IMR-90 (cell line): ENCODE measurements around the gene DOK1. TPM values are rescaled to one million over a fixed set of nuclear protein-coding genes. Genes with fewer than 3 reads are reported as not detected.
A peak's percentile ranks its signal among the peaks of the same experiment; 100 is the strongest.

Experiments used
- ATAC-seq: fragments of 200-7000 bp; cut with Tn5 transposase; 2 replicates; pipeline ENCODE4 v1.9.1; 2020; ENCODE audit warnings: low read depth, mild to moderate bottlenecking, moderate library complexity
- BruUV-seq: library from RNA; stranded (reverse); fragments of 400-500 nt; replicated peaks from 2 replicates; lab custom pipeline; 2021; lab: Mats Ljungman, UMichigan
- CTCF ChIA-PET: fragments of 300-600 bp; formaldehyde crosslinking; extraction: SDS; loops from one replicate; lab custom pipeline; 2021; ENCODE audit warnings: antibody characterized with exemption; lab: Yijun Ruan, JAX
- POLR2A ChIA-PET: fragments of 300-600 bp; sonication (Branson Sonifier 250); formaldehyde crosslinking; loops from one replicate; lab custom pipeline; 2022; ENCODE audit warnings: antibody characterized with exemption; ENCODE audit not compliant: unreplicated experiment; lab: Charles Lee
- DNase-seq: peaks from one replicate; pipeline ENCODE4 v3.0.0; 2013
- H2AFZ ChIP-seq: replicated peaks from 2 replicates; pipeline ENCODE3; 2013; ENCODE audit warnings: low read length, mild to moderate bottlenecking; ENCODE audit not compliant: poor library complexity
- H2AK5ac ChIP-seq: 2 replicates; pipeline ENCODE4 v1.6.1; 2013; ENCODE audit warnings: low read depth, low read length, inconsistent platforms
- H2AK9ac ChIP-seq: replicated peaks from 2 replicates; pipeline ENCODE3; 2013; ENCODE audit warnings: mild to moderate bottlenecking, low read depth, low read length, moderate library complexity; ENCODE audit not compliant: poor library complexity
- H2BK120ac ChIP-seq: 2 replicates; pipeline ENCODE4 v1.6.1; 2013; ENCODE audit warnings: low read depth, low read length, inconsistent platforms
- H2BK15ac ChIP-seq: 3 replicates; pipeline ENCODE4 v1.6.1; 2013; ENCODE audit warnings: low read depth, low read length, inconsistent platforms
- H2BK20ac ChIP-seq: 2 replicates; pipeline ENCODE4 v1.6.1; 2013; ENCODE audit warnings: low read depth, mild to moderate bottlenecking, inconsistent platforms, low read length, moderate library complexity
- H2BK5ac ChIP-seq: 2 replicates; pipeline ENCODE4 v1.6.1; 2013; ENCODE audit warnings: mild to moderate bottlenecking, low read depth, low read length, inconsistent platforms; ENCODE audit not compliant: poor library complexity, severe bottlenecking
- H3K14ac ChIP-seq: replicated peaks from 2 replicates; pipeline ENCODE4 v1.6.1; 2013; ENCODE audit warnings: low read depth, low read length, inconsistent platforms
- H3K18ac ChIP-seq: 2 replicates; pipeline ENCODE4 v1.6.1; 2013; ENCODE audit warnings: low read depth, low read length, control low read depth
- H3K23ac ChIP-seq: 2 replicates; pipeline ENCODE4 v1.6.1; 2013; ENCODE audit warnings: low read depth, low read length, inconsistent platforms
- H3K27ac ChIP-seq: 2 replicates; pipeline ENCODE4 v1.5.1; 2013; ENCODE audit warnings: mild to moderate bottlenecking, control low read depth, low read length; ENCODE audit not compliant: insufficient read depth
- H3K27me3 ChIP-seq: 2 replicates; pipeline ENCODE4 v1.6.1; 2013; ENCODE audit warnings: low read length; ENCODE audit not compliant: control insufficient read depth, insufficient read depth
- H3K36me3 ChIP-seq: 2 replicates; pipeline ENCODE4 v1.6.1; 2013; ENCODE audit warnings: low read length, mixed read lengths; ENCODE audit not compliant: control insufficient read depth, insufficient read depth
- H3K4ac ChIP-seq: 2 replicates; pipeline ENCODE4 v1.6.1; 2013; ENCODE audit warnings: low read depth, low read length, inconsistent platforms
- H3K4me1 ChIP-seq: 2 replicates; pipeline ENCODE4 v1.6.1; 2013; ENCODE audit warnings: low read length, mixed read lengths; ENCODE audit not compliant: control insufficient read depth, insufficient read depth
- H3K4me2 ChIP-seq: 2 replicates; pipeline ENCODE4 v1.6.1; 2013; ENCODE audit warnings: low read depth, mild to moderate bottlenecking, control low read depth, low read length, moderate library complexity
- H3K4me3 ChIP-seq: 2 replicates; pipeline ENCODE4 v1.5.1; 2013; ENCODE audit warnings: low read depth, mild to moderate bottlenecking, control low read depth, low read length, moderate library complexity; ENCODE audit not compliant: insufficient read depth
- H3K56ac ChIP-seq: 2 replicates; pipeline ENCODE4 v1.6.1; 2013; ENCODE audit warnings: low read length, inconsistent platforms; ENCODE audit not compliant: insufficient read depth; ENCODE audit errors: extremely low read depth
- H3K79me1 ChIP-seq, 2 experiments: 2 replicates each; pipeline ENCODE4 v1.6.1; 2013; ENCODE audit warnings: low read length in 2 of 2, inconsistent platforms in 1 of 2, low read depth in 1 of 2
- H3K9ac ChIP-seq: 2 replicates; pipeline ENCODE4 v1.6.1; 2013; ENCODE audit warnings: low read depth, low read length, control low read depth
- H3K9me1 ChIP-seq: 2 replicates; pipeline ENCODE4 v1.6.1; 2013; ENCODE audit warnings: low read length, inconsistent platforms; ENCODE audit not compliant: insufficient read depth
- H3K9me3 ChIP-seq: 2 replicates; pipeline ENCODE4 v1.6.1; 2013; ENCODE audit warnings: low read length; ENCODE audit not compliant: control insufficient read depth, insufficient read depth
- H4K20me1 ChIP-seq: 2 replicates; pipeline ENCODE4 v1.6.1; 2013; ENCODE audit warnings: low read length, inconsistent platforms; ENCODE audit not compliant: insufficient read depth
- H4K5ac ChIP-seq: 2 replicates; pipeline ENCODE4 v1.6.1; 2013; ENCODE audit warnings: mild to moderate bottlenecking, low read depth, low read length, control low read depth
- H4K8ac ChIP-seq, 2 experiments: 2 replicates each; pipeline ENCODE4 v1.6.1; 2013; ENCODE audit warnings: low read depth in 2 of 2, low read length in 2 of 2, control low read depth in 1 of 2, inconsistent platforms in 1 of 2
- H4K91ac ChIP-seq: 2 replicates; pipeline ENCODE4 v1.6.1; 2013; ENCODE audit warnings: low read depth, low read length, inconsistent platforms; ENCODE audit not compliant: insufficient read depth
- BHLHE40 ChIP-seq: fragments of 150-350 bp; IDR thresholded peaks from 2 replicates; pipeline ENCODE4 v1.6.1; 2016; ENCODE audit warnings: mild to moderate bottlenecking, low read depth, low read length
- CEBPB ChIP-seq: IDR thresholded peaks from 2 replicates; pipeline ENCODE4 v1.6.1; 2012; ENCODE audit warnings: low read depth, low read length, improper control_type of control experiment
- CHD1 ChIP-seq: IDR thresholded peaks from 2 replicates; pipeline ENCODE4 v1.6.1; 2012; ENCODE audit warnings: low read depth, low read length, improper control_type of control experiment
- CTCF ChIP-seq: conservative IDR thresholded peaks from 2 replicates; pipeline ENCODE4 v1.5.1; 2012; ENCODE audit warnings: mild to moderate bottlenecking, low read depth, low read length, improper control_type of control experiment
- ELK1 ChIP-seq: fragments of 150-350 bp; IDR thresholded peaks from 2 replicates; pipeline ENCODE4 v1.6.1; 2016; ENCODE audit warnings: low read depth, mild to moderate bottlenecking, low read length, moderate library complexity, borderline replicate concordance
- FOS ChIP-seq: fragments of 150-350 bp; IDR thresholded peaks from 2 replicates; pipeline ENCODE4 v1.6.1; 2016; ENCODE audit warnings: low read depth, low read length
- MAFK ChIP-seq: IDR thresholded peaks from 2 replicates; pipeline ENCODE4 v1.6.1; 2012; ENCODE audit warnings: low read depth, low read length, improper control_type of control experiment
- MAZ ChIP-seq: IDR thresholded peaks from 2 replicates; pipeline ENCODE4 v1.6.1; 2012; ENCODE audit warnings: low read depth, mild to moderate bottlenecking, low read length, improper control_type of control experiment, moderate library complexity, borderline replicate concordance
- NFE2L2 ChIP-seq: fragments of 150-350 bp; IDR thresholded peaks from 2 replicates; pipeline ENCODE4 v1.6.1; 2016; ENCODE audit warnings: low read depth, mild to moderate bottlenecking, low read length
- POLR2A ChIP-seq: IDR thresholded peaks from 2 replicates; pipeline ENCODE4 v1.6.1; 2012; ENCODE audit warnings: mild to moderate bottlenecking, low read depth, low read length
- RAD21 ChIP-seq: IDR thresholded peaks from 2 replicates; pipeline ENCODE4 v1.6.1; 2012; ENCODE audit warnings: low read length, improper control_type of control experiment
- RCOR1 ChIP-seq: IDR thresholded peaks from 2 replicates; pipeline ENCODE4 v1.6.1; 2012; ENCODE audit warnings: mild to moderate bottlenecking, low read length, improper control_type of control experiment; ENCODE audit not compliant: insufficient replicate concordance
- RFX5 ChIP-seq: IDR thresholded peaks from 2 replicates; pipeline ENCODE4 v1.8.0; 2012; ENCODE audit warnings: low read depth, mild to moderate bottlenecking, low read length, moderate library complexity
- SMC3 ChIP-seq: fragments of 150-350 bp; IDR thresholded peaks from 2 replicates; pipeline ENCODE4 v1.6.1; 2016; ENCODE audit warnings: low read depth, mild to moderate bottlenecking, antibody characterized with exemption, low read length, moderate library complexity
- USF2 ChIP-seq: fragments of 150-350 bp; IDR thresholded peaks from 2 replicates; pipeline ENCODE4 v1.6.1; 2017; ENCODE audit warnings: mild to moderate bottlenecking, antibody characterized with exemption, low read length, low read depth
- WGBS, 2 experiments: methylation state at CpG; one replicate each; pipeline versions ENCODE4 v1.1.5 to v1.1.7; 2013; ENCODE audit warnings: missing lambda C conversion rate in 2 of 2; ENCODE audit not compliant: insufficient read length in 1 of 2; ENCODE audit errors: extremely low coverage in 2 of 2; 5-methylcytosine and 5-hydroxymethylcytosine counted together
- dilution Hi-C: fragments of 300-500 bp; cut with HindIII; formaldehyde crosslinking; loops from one replicate; pipeline ENCODE4 v1.14.3; 2018; ENCODE audit warnings: low sequenced_read_pairs; ENCODE audit not compliant: unreplicated experiment
- in situ Hi-C: fragments of 300-500 bp; cut with MboI; formaldehyde crosslinking; loops from 3 replicates; pipeline ENCODE4 v1.14.3; 2019; ENCODE audit warnings: low sequenced_read_pairs, inconsistent platforms, mixed read lengths
- intact Hi-C: fragments of 100-400 bp; cut with micrococcal nuclease; formaldehyde crosslinking; loops from 2 replicates; pipeline ENCODE4 v1.10.0; 2022
- polyA plus RNA-seq, 3 experiments: library from polyadenylated mRNA; depleted of rRNA; stranded (reverse); fragments of >200 nt; gene quantifications; 2 replicates each; pipeline ENCODE4 v1.2.3, GENCODE V29; 2012; ENCODE audit warnings: low replicate concordance in 1 of 3
- total RNA-seq: library from RNA; depleted of rRNA; stranded (reverse); fragments of >200 nt; gene quantifications from 2 replicates; pipeline ENCODE4 v1.2.3, GENCODE V29; 2012

The DOK1 gene
- total and polyA plus RNA-seq, 2 of the 4 experiments (the other 2 are of a cell fraction): 15.4 to 17.6 TPM

- ATAC-seq: no peak
- CTCF ChIA-PET: no interaction called here
- H4K20me1 ChIP-seq: no peaks in the 10 kb centered on the region
- no peak for TF ChIP-seq NFE2L2
- TF ChIP-seq RCOR1: no peak
- TF ChIP-seq SMC3: no peak
- no peak for TF ChIP-seq CHD1
- TF ChIP-seq CEBPB: no peak
- TF ChIP-seq USF2: no peak
- no peak for TF ChIP-seq ELK1
- no peak for TF ChIP-seq MAFK
- TF ChIP-seq POLR2A: no peak
- no peak for TF ChIP-seq RFX5
- no peak for TF ChIP-seq RAD21
- TF ChIP-seq FOS: no peak
- no peak for TF ChIP-seq BHLHE40
- no peak for TF ChIP-seq CTCF
- TF ChIP-seq MAZ: no peak
Measured at GRCh38 chr2:74562126-74562775, 7.7 kb downstream of the DOK1 start.

More at GRCh38 chr2:74562126-74562775, 7.7 kb downstream of the DOK1 start:
- Histone ChIP-seq H3K27me3 (no peaks in the 10 kb centered on the region), H3K56ac (no peak overlapping the region), H3K9ac (no peak overlapping the region), H2BK15ac (peak overlapping the region; percentile 25; the same call in 1 of the 3 replicates), H2AFZ (peak overlapping the region; percentile 61), H3K4me3 (no peak overlapping the region), H4K91ac (peak overlapping the region; percentile 28; the same call in 1 of the 2 replicates), H3K18ac (no peak overlapping the region), H3K79me1 (no peaks in the 10 kb centered on the region), H3K4me1 (peaks cover 10% of the 10 kb centered on the region), H3K14ac (0 out of 2 replicates have a peak overlapping the region, but pooled peaks have one; percentile 45), H3K23ac (no peak overlapping the region), H3K36me3 (peaks cover 2% of the 10 kb centered on the region; the same call in 1 of the 2 replicates), H3K9me1 (peaks cover 26% of the 10 kb centered on the region), H4K5ac (no peak overlapping the region), H3K9me3 (no peaks in the 10 kb centered on the region), H4K8ac (peak overlapping the region in 1 of 2 experiments; percentile 55; a peak in 1 of 4 replicates), H2AK9ac (no peak overlapping the region), H3K4me2 (no peak overlapping the region), H3K4ac (peak overlapping the region; percentile 40; the same call in 1 of the 2 replicates), H2BK5ac (peak overlapping the region; percentile 14), H2BK20ac (peak overlapping the region; percentile 67; the same call in 1 of the 2 replicates), H3K27ac (no peak overlapping the region), H2AK5ac (peak overlapping the region; percentile 18; the same call in 1 of the 2 replicates), H2BK120ac (peak overlapping the region; percentile 40)
- in situ Hi-C loops: no loop called here
- no peak for DNase-seq
- BruUV-seq: no TSS peak
- POLR2A ChIA-PET: no interaction called here
- no CpG with 5 or more reads among the region's 7 CpGs for WGBS, 2 experiments
- dilution Hi-C loops: no loop called here
- intact Hi-C loops: no loop called here
